Hematopoietic multipotent progenitor cell treated with erythropoietin and hydrocortisone succinate and interleukin-3 and kit ligand, for 17 days (in vitro differentiated cells): Measurements from ENCODE around the gene UBQLN1.

Experiments used
- DNase-seq: peaks from one replicate; pipeline ENCODE4 v3.0.0-alpha.2; 2015; ENCODE audit warnings: low spot score

The UBQLN1 gene

GRCh38 chr9:83688921-83689320, 18.8 kb downstream of the UBQLN1 start:
- no peak for DNase-seq

GRCh38 chr9:83681490-83681889, 26.3 kb downstream of the UBQLN1 start:
- no peak for DNase-seq

GRCh38 chr9:83680233-83680632, 27.5 kb downstream of the UBQLN1 start:
- DNase-seq: no peak

GRCh38 chr9:83677596-83677995, 30.2 kb downstream of the UBQLN1 start:
- DNase-seq: no peak

- no peak for DNase-seq
Measured at GRCh38 chr9:83675466-83675865, 32.3 kb downstream of the UBQLN1 start.

- no peak for DNase-seq
Measured at GRCh38 chr9:83671451-83671850, 36.3 kb downstream of the UBQLN1 start.

- no peak for DNase-seq
Measured at GRCh38 chr9:83670381-83670780, 37.4 kb downstream of the UBQLN1 start.

GRCh38 chr9:83669067-83669466, 38.7 kb downstream of the UBQLN1 start:
- DNase-seq: no peak

GRCh38 chr9:83665580-83666200, 42.1 kb downstream of the UBQLN1 start:
- no peak for DNase-seq

- no peak for DNase-seq
Measured at GRCh38 chr9:83662933-83663332, 44.8 kb downstream of the UBQLN1 start.

- no peak for DNase-seq
Measured at GRCh38 chr9:83656952-83657351, 50.8 kb downstream of the UBQLN1 start.

GRCh38 chr9:83656032-83656680, 51.6 kb downstream of the UBQLN1 start:
- DNase-seq: no peak

- DNase-seq: no peak
Measured at GRCh38 chr9:83655433-83655832, 52.3 kb downstream of the UBQLN1 start.

GRCh38 chr9:83652433-83652832, 55.3 kb downstream of the UBQLN1 start:
- DNase-seq: no peak

GRCh38 chr9:83651558-83651957, 56.2 kb downstream of the UBQLN1 start:
- no peak for DNase-seq

- peak; percentile 75 for DNase-seq
Measured at GRCh38 chr9:83649515-83649914, 58.2 kb downstream of the UBQLN1 start.

- DNase-seq: peak; percentile 83
Measured at GRCh38 chr9:83649080-83649479, 58.7 kb downstream of the UBQLN1 start.

- no peak for DNase-seq
Measured at GRCh38 chr9:83646500-83647239, 61.1 kb downstream of the UBQLN1 start.

GRCh38 chr9:83642793-83643192, 65.0 kb downstream of the UBQLN1 start:
- DNase-seq: no peak

GRCh38 chr9:83639266-83639665, 68.5 kb downstream of the UBQLN1 start:
- DNase-seq: no peak

- DNase-seq: no peak
Measured at GRCh38 chr9:83637389-83637788, 70.4 kb downstream of the UBQLN1 start.

- DNase-seq: no peak
Measured at GRCh38 chr9:83636813-83637212, 70.9 kb downstream of the UBQLN1 start.

- no peak for DNase-seq
Measured at GRCh38 chr9:83633676-83634075, 74.1 kb downstream of the UBQLN1 start.
